Esophagus muscularis mucosa (tissue), 3 donors: ENCODE data around the gene MYH10.

Experiments
- POLR2A ChIP-seq: fragments of 450-650 bp; IDR thresholded peaks from one replicate; pipeline ENCODE4 v1.6.1; 2017; ENCODE audit warnings: antibody characterized with exemption, moderate library complexity, mild to moderate bottlenecking, low read depth
- POLR2AphosphoS5 ChIP-seq, 2 donors: sonication (generic); formaldehyde crosslinking; IDR thresholded peaks; one replicate each; pipeline ENCODE4 v1.6.1; 2017; ENCODE audit warnings: antibody characterized with exemption in 2 of 2
- TF ChIP-seq, protein P1 (sequence below), 3 experiments: fragments of 200-600 bp in 2 of 3; fragments of 450-650 bp in 1 of 3; sonication (generic) in 2 of 3; IDR thresholded peaks; one replicate each; pipeline ENCODE4 v1.5.1; 2017 to 2019; ENCODE audit warnings: antibody characterized with exemption in 3 of 3, mild to moderate bottlenecking in 2 of 3, moderate library complexity in 1 of 3

DNA sequence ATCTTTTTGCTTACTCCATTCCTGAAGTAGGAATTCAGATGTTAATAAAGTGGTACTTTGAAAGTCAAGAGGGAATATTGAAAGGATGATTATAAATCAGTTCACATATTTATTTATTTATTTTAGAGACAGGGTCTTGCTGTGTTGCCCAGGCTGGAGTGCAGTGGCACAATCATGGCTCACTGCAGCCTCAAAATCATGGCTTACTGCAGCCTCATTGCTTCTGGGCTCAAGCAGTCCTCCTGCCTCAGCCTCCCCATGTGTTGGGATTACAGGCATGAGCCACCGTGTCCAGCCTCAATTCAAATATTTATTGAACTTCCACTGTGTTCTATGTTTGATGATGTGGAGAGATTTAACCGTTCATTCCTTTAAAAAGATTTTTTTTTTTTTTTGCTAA lies 188.2 kb downstream of the MYH10 start:
- no peak for TF ChIP-seq POLR2AphosphoS5 (IDR thresholded peaks at IDR 0.05)
- TF ChIP-seq, protein P1, sequence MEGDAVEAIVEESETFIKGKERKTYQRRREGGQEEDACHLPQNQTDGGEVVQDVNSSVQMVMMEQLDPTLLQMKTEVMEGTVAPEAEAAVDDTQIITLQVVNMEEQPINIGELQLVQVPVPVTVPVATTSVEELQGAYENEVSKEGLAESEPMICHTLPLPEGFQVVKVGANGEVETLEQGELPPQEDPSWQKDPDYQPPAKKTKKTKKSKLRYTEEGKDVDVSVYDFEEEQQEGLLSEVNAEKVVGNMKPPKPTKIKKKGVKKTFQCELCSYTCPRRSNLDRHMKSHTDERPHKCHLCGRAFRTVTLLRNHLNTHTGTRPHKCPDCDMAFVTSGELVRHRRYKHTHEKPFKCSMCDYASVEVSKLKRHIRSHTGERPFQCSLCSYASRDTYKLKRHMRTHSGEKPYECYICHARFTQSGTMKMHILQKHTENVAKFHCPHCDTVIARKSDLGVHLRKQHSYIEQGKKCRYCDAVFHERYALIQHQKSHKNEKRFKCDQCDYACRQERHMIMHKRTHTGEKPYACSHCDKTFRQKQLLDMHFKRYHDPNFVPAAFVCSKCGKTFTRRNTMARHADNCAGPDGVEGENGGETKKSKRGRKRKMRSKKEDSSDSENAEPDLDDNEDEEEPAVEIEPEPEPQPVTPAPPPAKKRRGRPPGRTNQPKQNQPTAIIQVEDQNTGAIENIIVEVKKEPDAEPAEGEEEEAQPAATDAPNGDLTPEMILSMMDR (IDR thresholded peaks at IDR 0.05): no peak
- TF ChIP-seq POLR2A: no peak
